H1 (cell line): ENCODE measurements around the gene FRMD4B. TPM values are rescaled to one million over a fixed set of nuclear protein-coding genes. Genes with fewer than 3 reads are reported as not detected.

ENCODE experiments used
- CTCF ChIA-PET: fragments of 300-600 bp; sonication (Branson Sonifier 250); formaldehyde crosslinking; loops from one replicate; lab custom pipeline; 2021; ENCODE audit not compliant: partially characterized antibody; lab: Charles Lee
- POLR2A ChIA-PET: fragments of 300-600 bp; sonication (Branson Sonifier 250); formaldehyde crosslinking; loops from one replicate; lab custom pipeline; 2021; ENCODE audit warnings: inconsistent platforms; ENCODE audit not compliant: partially characterized antibody; lab: Charles Lee
- DNase-seq, 2 experiments: peaks; one replicate each; pipeline versions ENCODE4 v3.0.0 to v3.0.0-alpha.2; 2010 to 2022; ENCODE audit warnings: low spot score in 2 of 2, low read depth in 1 of 2, mixed read lengths in 1 of 2
- FAIRE-seq: peaks from 2 replicates; lab custom pipeline; 2011; peaks lifted over from hg19 to GRCh38; lab: Jason Lieb, UNC
- H2AFZ ChIP-seq: 2 replicates; pipeline ENCODE4 v1.8.1; 2012; ENCODE audit warnings: low read length, inconsistent platforms
- H2AK5ac ChIP-seq: 2 replicates; pipeline ENCODE4 v1.6.1; 2013; ENCODE audit warnings: low read depth, low read length
- H2BK120ac ChIP-seq: replicated peaks from 2 replicates; pipeline ENCODE3; 2013; ENCODE audit warnings: low read depth, low read length, inconsistent platforms
- H2BK12ac ChIP-seq: 2 replicates; pipeline ENCODE4 v1.6.1; 2013; ENCODE audit warnings: low read depth, low read length
- H2BK15ac ChIP-seq: 2 replicates; pipeline ENCODE4 v1.6.1; 2013; ENCODE audit warnings: low read length
- H2BK20ac ChIP-seq: 2 replicates; pipeline ENCODE4 v1.6.1; 2013; ENCODE audit warnings: low read length
- H2BK5ac ChIP-seq: 2 replicates; pipeline ENCODE4 v1.6.1; 2013; ENCODE audit warnings: low read depth, low read length
- H3K14ac ChIP-seq: 2 replicates; pipeline ENCODE4 v1.6.1; 2013; ENCODE audit warnings: inconsistent platforms; ENCODE audit not compliant: insufficient read length
- H3K18ac ChIP-seq: 2 replicates; pipeline ENCODE4 v1.6.1; 2013; ENCODE audit warnings: low read length; ENCODE audit errors: extremely low read depth
- H3K23ac ChIP-seq: 2 replicates; pipeline ENCODE4 v1.6.1; 2013; ENCODE audit warnings: inconsistent platforms; ENCODE audit not compliant: insufficient read length
- H3K23me2 ChIP-seq: 2 replicates; pipeline ENCODE4 v1.6.1; 2013; ENCODE audit warnings: low read depth, low read length
- H3K27ac ChIP-seq: 2 replicates; pipeline ENCODE4 v1.6.1; 2011; ENCODE audit warnings: low read depth, low read length, inconsistent platforms
- H3K27me3 ChIP-seq, 4 experiments: replicated peaks in 1 of 4; 1 replicate in 1 of 4; 2 replicates in 3 of 4; pipeline versions ENCODE4 v1.6.1 to v1.8.1; 2011 to 2013; ENCODE audit warnings: low read length in 3 of 4, mild to moderate bottlenecking in 3 of 4, inconsistent platforms in 2 of 4, mixed read lengths in 2 of 4, moderate library complexity in 1 of 4; ENCODE audit not compliant: control insufficient read depth in 3 of 4, insufficient read depth in 3 of 4; ENCODE audit errors: extremely low read depth in 1 of 4
- H3K36me3 ChIP-seq, 4 experiments: 2 replicates each; pipeline versions ENCODE4 v1.6.1 to v1.8.1; 2011 to 2013; ENCODE audit warnings: mild to moderate bottlenecking in 4 of 4, low read length in 3 of 4, moderate library complexity in 2 of 4, control low read depth in 1 of 4, inconsistent platforms in 1 of 4; ENCODE audit not compliant: insufficient read depth in 4 of 4, control insufficient read depth in 2 of 4
- H3K4ac ChIP-seq: replicated peaks from 2 replicates; pipeline ENCODE3; 2013; ENCODE audit warnings: low read length, low read depth, mixed read lengths, inconsistent platforms; ENCODE audit not compliant: insufficient read length
- H3K4me1 ChIP-seq, 4 experiments: replicated peaks in 1 of 4; 1 replicate in 1 of 4; 2 replicates in 3 of 4; pipeline versions ENCODE4 v1.6.1 to v1.8.1; 2011 to 2013; ENCODE audit warnings: low read length in 3 of 4, inconsistent platforms in 2 of 4, mixed read lengths in 1 of 4; ENCODE audit not compliant: insufficient read depth in 4 of 4, control insufficient read depth in 3 of 4
- H3K4me2 ChIP-seq, 2 experiments: 2 replicates each; pipeline versions ENCODE4 v1.6.1 to v1.8.1; 2011 to 2013; ENCODE audit warnings: low read depth in 2 of 2, low read length in 2 of 2, control low read depth in 1 of 2, inconsistent platforms in 1 of 2, mild to moderate bottlenecking in 1 of 2; ENCODE audit not compliant: insufficient read depth in 1 of 2
- H3K4me3 ChIP-seq, 4 experiments: fragments of 200-600, 300-600 bp in 1 of 4; sonication (generic), shearing (Covaris generic), sonication (Bioruptor Twin) in 1 of 4; 2 replicates each; pipeline versions ENCODE4 v1.5.1 to v1.8.1; 2011 to 2016; ENCODE audit warnings: low read length in 4 of 4, low read depth in 3 of 4, control low read depth in 2 of 4, inconsistent platforms in 2 of 4, mild to moderate bottlenecking in 2 of 4, mixed read lengths in 1 of 4, moderate library complexity in 1 of 4; ENCODE audit not compliant: insufficient read depth in 2 of 4; ENCODE audit errors: extremely low read depth in 1 of 4
- H3K56ac ChIP-seq: replicated peaks from 2 replicates; pipeline ENCODE3; 2013; ENCODE audit warnings: low read depth, mild to moderate bottlenecking, mixed read lengths, low read length, inconsistent platforms; ENCODE audit not compliant: insufficient read length
- H3K79me1 ChIP-seq: 2 replicates; pipeline ENCODE4 v1.6.1; 2013; ENCODE audit warnings: low read depth, low read length, control low read depth
- H3K79me2 ChIP-seq, 2 experiments: 2 replicates each; pipeline versions ENCODE4 v1.6.1 to v1.8.1; 2012 to 2013; ENCODE audit warnings: low read length in 2 of 2, mild to moderate bottlenecking in 2 of 2, inconsistent platforms in 1 of 2; ENCODE audit not compliant: insufficient read depth in 2 of 2, control insufficient read depth in 1 of 2
- H3K9ac ChIP-seq, 4 experiments: replicated peaks in 1 of 4; 1 replicate in 1 of 4; 2 replicates in 3 of 4; pipeline versions ENCODE4 v1.6.1 to v1.8.1; 2011 to 2013; ENCODE audit warnings: low read depth in 3 of 4, low read length in 3 of 4, control low read depth in 2 of 4, mild to moderate bottlenecking in 2 of 4, moderate library complexity in 2 of 4, inconsistent platforms in 1 of 4; ENCODE audit errors: extremely low read depth in 1 of 4
- H3K9me3 ChIP-seq, 2 experiments: 2 replicates each; pipeline versions ENCODE4 v1.6.1 to v1.8.1; 2012 to 2013; ENCODE audit warnings: mild to moderate bottlenecking in 2 of 2, moderate library complexity in 2 of 2, control low read depth in 1 of 2, inconsistent platforms in 1 of 2, low read depth in 1 of 2, low read length in 1 of 2, mixed read lengths in 1 of 2; ENCODE audit not compliant: insufficient read depth in 2 of 2
- H4K20me1 ChIP-seq, 2 experiments: replicated peaks in 1 of 2; 2 replicates each; pipeline versions ENCODE3 to v1.8.1; 2011 to 2013; ENCODE audit warnings: inconsistent platforms in 2 of 2, low read length in 2 of 2, mild to moderate bottlenecking in 1 of 2; ENCODE audit not compliant: insufficient read depth in 2 of 2, control insufficient read depth in 1 of 2
- H4K5ac ChIP-seq: 2 replicates; pipeline ENCODE4 v1.6.1; 2013; ENCODE audit warnings: low read length, low read depth, mixed read lengths, inconsistent platforms; ENCODE audit not compliant: insufficient read length
- H4K8ac ChIP-seq: 2 replicates; pipeline ENCODE4 v1.8.0; 2013; ENCODE audit warnings: mild to moderate bottlenecking, moderate library complexity, low read length, inconsistent platforms; ENCODE audit not compliant: insufficient read depth; ENCODE audit errors: extremely low read depth
- H4K91ac ChIP-seq: replicated peaks from 2 replicates; pipeline ENCODE3; 2013; ENCODE audit warnings: low read length, mixed read lengths, inconsistent platforms; ENCODE audit not compliant: insufficient read length
- ASH2L ChIP-seq: fragments of 200-600, 300-600 bp; sonication (generic); IDR thresholded peaks from one replicate; pipeline ENCODE4 v1.7.1; 2017; ENCODE audit warnings: low read length
- GABPA ChIP-seq: IDR thresholded peaks from 2 replicates; pipeline ENCODE4 v1.6.1; 2011; ENCODE audit warnings: mild to moderate bottlenecking, low read length, moderate library complexity, borderline replicate concordance; ENCODE audit not compliant: insufficient read depth
- HDAC6 ChIP-seq: IDR thresholded peaks from one replicate; pipeline ENCODE4 v1.7.1; 2012; ENCODE audit warnings: low read depth, mild to moderate bottlenecking, inconsistent platforms, low read length, moderate library complexity
- PHF8 ChIP-seq: fragments of 200-600 bp; sonication (generic); conservative IDR thresholded peaks from 2 replicates; pipeline ENCODE4 v1.7.1; 2012; ENCODE audit warnings: low read depth, mild to moderate bottlenecking, inconsistent platforms, low read length, moderate library complexity
- SP1 ChIP-seq: IDR thresholded peaks from 2 replicates; pipeline ENCODE4 v1.6.1; 2011; ENCODE audit warnings: low read depth, low read length
- SRF ChIP-seq: IDR thresholded peaks from 2 replicates; pipeline ENCODE4 v1.6.1; 2011; ENCODE audit warnings: mild to moderate bottlenecking, low read depth, low read length, moderate library complexity
- USF2 ChIP-seq: IDR thresholded peaks from 2 replicates; pipeline ENCODE4 v1.6.1; 2011; ENCODE audit warnings: low read length, improper control_type of control experiment
- WGBS, 2 experiments: shearing (Covaris generic) in 1 of 2; methylation state at CpG; one replicate each; pipeline versions ENCODE4 v1.1.6 to v1.1.7; 2013 to 2015; ENCODE audit warnings: low lambda C conversion rate in 2 of 2, mixed read lengths in 2 of 2, inconsistent platforms in 1 of 2, low coverage in 1 of 2, missing lambda C conversion rate in 1 of 2; ENCODE audit not compliant: insufficient replicate concordance in 2 of 2, insufficient coverage in 1 of 2, insufficient read length in 1 of 2; ENCODE audit errors: extremely low coverage in 1 of 2, missing lambda C conversion rate in 1 of 2; 5-methylcytosine and 5-hydroxymethylcytosine counted together
- polyA plus RNA-seq, 7 experiments: library from polyadenylated mRNA; depleted of rRNA in 3 of 7; stranded (reverse) in 5 of 7; unstranded in 2 of 7; fragments of >200 nt in 5 of 7; fragments of 200-250 nt in 2 of 7; gene quantifications; 1 replicate in 5 of 7; 2 replicates in 1 of 7; 4 replicates in 1 of 7; pipeline versions ENCODE4 v1.2.1 to v1.2.3, GENCODE V29; 2011 to 2013; ENCODE audit warnings: missing spikeins in 2 of 7, mixed read lengths in 2 of 7
- total RNA-seq: library from RNA; stranded (reverse); fragmentation: NEBNext Ultra II Directional; extraction: Animal tissue kit (Norgen Biotek cat#: 25700); gene quantifications from 2 replicates; pipeline ENCODE4 v1.2.1, GENCODE V29; 2021
- TF ChIP-seq, protein P1 (sequence below), 3 experiments: IDR thresholded peaks; 1 replicate in 2 of 3; 2 replicates in 1 of 3; pipeline versions ENCODE4 v1.5.1 to v1.6.1; 2011; ENCODE audit warnings: low read length in 3 of 3, mild to moderate bottlenecking in 3 of 3, inconsistent platforms in 2 of 3, low read depth in 1 of 3, moderate library complexity in 1 of 3; ENCODE audit not compliant: insufficient read depth in 1 of 3; ENCODE audit errors: control extremely low read depth in 1 of 3

FRMD4B gene
- total and polyA plus RNA-seq, 2 of the 8 experiments (the other 6 are each of a cell fraction or from before 2014, with no cell fraction given), result 2.7 to 7.2 TPM

DNA sequence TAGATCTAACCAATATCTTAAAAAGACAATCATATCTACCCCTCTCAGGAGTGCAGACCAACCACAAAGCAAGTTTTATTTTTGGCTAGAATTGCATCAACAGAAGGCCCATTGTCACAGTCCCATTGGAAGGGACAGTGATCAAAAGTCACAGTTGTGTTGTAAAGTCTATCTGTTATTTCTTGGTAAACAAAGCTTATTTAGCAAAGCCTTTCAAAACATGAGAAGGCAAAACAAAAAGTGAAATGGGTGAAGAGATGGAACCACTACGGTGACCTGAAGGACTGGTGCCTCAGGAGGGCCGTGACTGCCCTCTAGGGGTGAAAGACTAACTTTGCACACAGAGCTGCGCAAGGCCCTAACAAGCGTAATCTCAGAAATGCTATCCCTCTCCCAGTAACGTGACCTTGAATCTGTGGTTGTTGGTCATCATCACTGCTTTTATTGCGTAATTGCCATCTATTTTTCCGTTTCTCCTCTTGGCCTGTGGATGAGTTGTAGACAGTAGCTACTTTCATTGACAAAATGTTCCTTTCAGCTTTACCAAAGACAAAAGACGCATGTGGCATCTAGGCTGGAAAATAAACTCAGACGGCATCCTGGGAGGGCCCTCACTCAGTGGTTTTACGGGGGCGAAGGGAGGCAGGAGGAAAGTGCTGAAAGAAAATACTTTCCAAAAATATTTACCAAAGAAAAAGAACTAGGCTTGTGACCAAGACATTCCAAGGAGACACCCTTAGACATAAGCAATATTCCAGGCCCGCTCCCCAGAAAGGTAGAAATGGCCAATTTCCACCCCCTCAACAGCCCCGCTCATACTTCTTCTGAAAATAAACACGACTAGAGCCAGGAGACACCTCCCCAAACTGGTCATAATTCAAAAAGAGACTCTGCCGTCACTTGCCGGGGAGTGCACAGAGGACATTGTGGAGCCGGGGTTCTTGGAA, 79.4 kb downstream of the FRMD4B start:
- no peak overlapping the region for H2BK5ac ChIP-seq
- no peak overlapping the region for H3K14ac ChIP-seq
- H2BK15ac ChIP-seq, result no peak overlapping the region
- no peak overlapping the region for H4K91ac ChIP-seq
- H3K27ac ChIP-seq, result no peak overlapping the region
- FAIRE-seq (peak; percentile 98), DNase-seq (peak in 1 of 2 experiments; percentile 63)
- H4K5ac ChIP-seq, result no peak overlapping the region
- H3K23ac ChIP-seq, result no peak overlapping the region
- H2AK5ac ChIP-seq, result no peak overlapping the region
- no peak overlapping the region for H2BK120ac ChIP-seq
- H3K18ac ChIP-seq, result no peak overlapping the region
- no peak overlapping the region for H2BK20ac ChIP-seq
- no peak overlapping the region for H3K4ac ChIP-seq
- no peak overlapping the region; the same call in 1 of the 2 replicates for H2BK12ac ChIP-seq
- H3K79me1 ChIP-seq, result no peaks in the 10 kb centered on the region
- no peak overlapping the region for H3K56ac ChIP-seq
- H3K4me2 ChIP-seq, result no peak overlapping the region
- ChIA-PET CTCF (interaction anchor here (0.6 to 23.9 kb wide), 52 partner anchors 8 to 368 kb away, joined by 3 to 471 read pairs (median 4); partner anchors contain the start of gene LMOD3), POLR2A (no interaction called here)
- H3K36me3 ChIP-seq, result no peaks in the 10 kb centered on the region
- no peaks in the 10 kb centered on the region for H4K20me1 ChIP-seq
- no peaks in the 10 kb centered on the region for H3K27me3 ChIP-seq
- no peaks in the 10 kb centered on the region for H3K4me1 ChIP-seq
- no peaks in the 10 kb centered on the region for H3K79me2 ChIP-seq
- WGBS, 2 experiments, result 57% methylated on average over 17 of the region's 17 CpGs; no CpG with 5 or more reads in 1 of the 2 experiments
- H3K9ac ChIP-seq, result no peak overlapping the region
- H2AFZ ChIP-seq, result no peak overlapping the region
- no peaks in the 10 kb centered on the region for H3K9me3 ChIP-seq
- no peak overlapping the region for H3K4me3 ChIP-seq
- no peak overlapping the region for H4K8ac ChIP-seq
- H3K23me2 ChIP-seq, result no peaks in the 10 kb centered on the region
- TF ChIP-seq ASH2L, result no peak
- no peak for TF ChIP-seq SRF
- no peak for TF ChIP-seq PHF8
- TF ChIP-seq USF2, result no peak
- TF ChIP-seq GABPA, result no peak
- no peak for TF ChIP-seq HDAC6
- no peak for TF ChIP-seq SP1
- TF ChIP-seq, protein P1, sequence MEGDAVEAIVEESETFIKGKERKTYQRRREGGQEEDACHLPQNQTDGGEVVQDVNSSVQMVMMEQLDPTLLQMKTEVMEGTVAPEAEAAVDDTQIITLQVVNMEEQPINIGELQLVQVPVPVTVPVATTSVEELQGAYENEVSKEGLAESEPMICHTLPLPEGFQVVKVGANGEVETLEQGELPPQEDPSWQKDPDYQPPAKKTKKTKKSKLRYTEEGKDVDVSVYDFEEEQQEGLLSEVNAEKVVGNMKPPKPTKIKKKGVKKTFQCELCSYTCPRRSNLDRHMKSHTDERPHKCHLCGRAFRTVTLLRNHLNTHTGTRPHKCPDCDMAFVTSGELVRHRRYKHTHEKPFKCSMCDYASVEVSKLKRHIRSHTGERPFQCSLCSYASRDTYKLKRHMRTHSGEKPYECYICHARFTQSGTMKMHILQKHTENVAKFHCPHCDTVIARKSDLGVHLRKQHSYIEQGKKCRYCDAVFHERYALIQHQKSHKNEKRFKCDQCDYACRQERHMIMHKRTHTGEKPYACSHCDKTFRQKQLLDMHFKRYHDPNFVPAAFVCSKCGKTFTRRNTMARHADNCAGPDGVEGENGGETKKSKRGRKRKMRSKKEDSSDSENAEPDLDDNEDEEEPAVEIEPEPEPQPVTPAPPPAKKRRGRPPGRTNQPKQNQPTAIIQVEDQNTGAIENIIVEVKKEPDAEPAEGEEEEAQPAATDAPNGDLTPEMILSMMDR (IDR thresholded peaks at IDR 0.05; ENCODE audit: control extremely low read depth in 1 of 3, insufficient read depth in 1 of 3, low read depth in 1 of 3, low read length in 3 of 3), result peak; percentile 86 to 98 (median 91)
